BLaER1 treated with 17β-estradiol and CSF1 and Interleukin-3, amounts not matched to agents 10 nM and 100 nM (cell line): ENCODE data around the gene PLA2G4B.

Experiments used
- H3K27ac ChIP-seq, 11 experiments: shearing (Covaris generic); formaldehyde crosslinking; 2 replicates each; pipeline ENCODE4 v1.8.1; 2022
- H3K27me3 ChIP-seq, 11 experiments: shearing (Covaris generic); formaldehyde crosslinking; 2 replicates each; pipeline ENCODE4 v1.8.1; 2022
- H3K36me3 ChIP-seq, 11 experiments: shearing (Covaris generic); formaldehyde crosslinking; 2 replicates each; pipeline ENCODE4 v1.8.1; 2022
- H3K4me1 ChIP-seq, 10 experiments: shearing (Covaris generic); formaldehyde crosslinking; 2 replicates each; pipeline ENCODE4 v1.8.1; 2022
- H3K4me2 ChIP-seq, 11 experiments: shearing (Covaris generic); formaldehyde crosslinking; 2 replicates each; pipeline ENCODE4 v1.8.1; 2022
- H3K4me3 ChIP-seq, 10 experiments: shearing (Covaris generic); formaldehyde crosslinking; 2 replicates each; pipeline ENCODE4 v1.8.1; 2022
- H3K9ac ChIP-seq, 11 experiments: shearing (Covaris generic); formaldehyde crosslinking; 2 replicates each; pipeline ENCODE4 v1.8.1; 2022
- H3K9me3 ChIP-seq, 11 experiments: shearing (Covaris generic); formaldehyde crosslinking; replicated peaks in 1 of 11; 2 replicates each; pipeline ENCODE4 v1.8.1; 2022
- H4K20me1 ChIP-seq, 11 experiments: shearing (Covaris generic); formaldehyde crosslinking; 2 replicates each; pipeline ENCODE4 v1.8.1; 2022
- Cebpa-rat ChIP-seq, 11 experiments: shearing (Covaris generic); IDR thresholded peaks; 2 replicates each; pipeline ENCODE4 v1.8.1; 2022

The PLA2G4B gene

GRCh38 chr15:41868321-41868720, 29.7 kb downstream of the PLA2G4B start:
- Histone ChIP-seq H3K9ac (no peak overlapping the region), H3K9me3 (no peaks in the 10 kb centered on the region), H3K4me2 (no peak overlapping the region), H3K27me3 (no peaks in the 10 kb centered on the region), H3K4me1 (peaks cover 8 to 43% (median 28%) of the 10 kb centered on the region in 10 experiments; a peak in 19 of 20 replicates), H4K20me1 (peaks cover 0 to 16% (median 0%) of the 10 kb centered on the region in 11 experiments; a peak in 2 of 22 replicates), H3K27ac (no peak overlapping the region), H3K36me3 (no peaks in the 10 kb centered on the region), H3K4me3 (no peak overlapping the region)
- TF ChIP-seq Cebpa-rat (IDR thresholded peaks at IDR 0.05) = no peak

DNA sequence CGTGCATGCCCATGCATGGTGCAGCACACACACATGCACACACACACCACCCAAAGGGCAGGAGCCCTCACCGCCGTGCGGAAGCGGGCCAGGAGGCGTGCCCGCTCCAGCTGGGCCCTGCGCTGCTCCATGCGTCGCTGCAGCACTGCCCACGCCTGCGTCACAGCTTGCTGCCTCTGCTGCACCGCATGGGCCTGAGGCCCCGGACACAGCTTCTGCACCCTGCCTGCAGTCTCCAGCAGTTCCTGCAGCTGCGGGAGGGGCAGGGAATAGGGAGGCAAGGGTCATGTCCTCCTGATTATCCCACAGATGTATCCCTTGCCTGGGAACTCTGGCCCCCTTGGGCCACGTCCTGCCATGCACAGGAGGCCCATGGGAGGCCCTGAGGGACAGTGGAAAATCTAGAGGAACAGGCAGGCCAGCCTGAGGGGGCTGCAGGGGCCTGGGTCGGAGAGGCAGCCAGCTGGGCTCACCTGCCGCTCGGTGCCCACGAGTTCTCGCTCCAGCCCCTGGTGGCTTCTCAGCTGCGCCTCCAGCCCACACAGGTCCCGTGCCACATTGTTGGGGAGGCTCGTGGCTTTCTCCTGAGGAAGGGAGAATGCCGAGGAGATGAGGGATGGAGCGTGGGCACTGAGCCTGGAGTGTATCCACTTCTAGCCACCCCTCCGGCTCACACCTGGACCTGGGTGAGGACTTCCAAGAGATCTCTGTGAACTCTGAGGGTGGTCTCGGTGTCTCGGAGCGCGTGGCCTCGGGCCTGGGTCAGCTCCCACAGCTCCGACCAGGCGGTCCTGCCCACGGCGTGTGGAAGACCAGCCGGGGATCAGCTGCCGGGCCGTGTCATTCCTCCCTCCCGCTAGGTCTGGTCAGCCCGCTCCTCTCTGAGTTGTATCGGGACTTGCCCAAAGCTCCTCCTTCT, 31.4 kb downstream of the PLA2G4B start:
- Histone ChIP-seq H3K4me2 (peak overlapping the region in 2 of 11 experiments; percentile 10 to 29; a peak in 5 of 22 replicates), H3K9me3 (no peaks in the 10 kb centered on the region), H4K20me1 (peaks cover 0 to 24% (median 0%) of the 10 kb centered on the region in 11 experiments; a peak in 2 of 22 replicates), H3K36me3 (no peaks in the 10 kb centered on the region), H3K9ac (no peak overlapping the region), H3K27ac (no peak overlapping the region), H3K27me3 (no peaks in the 10 kb centered on the region), H3K4me3 (no peak overlapping the region), H3K4me1 (peaks cover 8 to 40% (median 27%) of the 10 kb centered on the region in 10 experiments; a peak in 19 of 20 replicates)
- no peak for TF ChIP-seq Cebpa-rat (IDR thresholded peaks at IDR 0.05)

DNA sequence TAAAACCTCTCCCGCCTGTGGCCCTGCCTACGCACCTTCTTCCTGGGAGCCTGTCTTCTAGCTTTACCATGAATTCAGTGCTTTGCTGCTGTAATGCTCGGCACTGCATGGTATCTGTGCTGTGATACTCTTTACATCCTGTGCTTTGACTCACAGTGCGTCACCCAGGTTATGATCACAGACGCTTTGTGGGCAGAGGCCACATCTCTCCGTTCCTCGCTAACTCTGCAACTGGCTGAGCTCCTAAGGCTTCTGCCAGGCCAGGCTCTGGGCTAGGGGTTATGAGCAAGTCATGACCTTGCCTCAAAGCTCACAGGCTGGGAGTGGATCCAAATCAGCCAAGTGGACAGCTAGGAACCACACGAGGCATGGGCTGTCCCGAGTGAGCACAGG, 32.0 kb downstream of the PLA2G4B start:
- peak overlapping the region in 3 of 11 experiments; percentile 10 to 35 (median 29); a peak in 6 of 22 replicates for H3K4me2 ChIP-seq
- H3K27me3 ChIP-seq = 0 out of 22 replicates have a peak, but pooled peaks cover 0 to 1% (median 0%) of the 10 kb centered on the region in 11 experiments
- no peaks in the 10 kb centered on the region for H3K36me3 ChIP-seq
- no peak overlapping the region for H3K4me3 ChIP-seq
- no peaks in the 10 kb centered on the region for H3K9me3 ChIP-seq
- peaks cover 0 to 30% (median 0%) of the 10 kb centered on the region in 11 experiments; a peak in 3 of 22 replicates for H4K20me1 ChIP-seq
- no peak for TF ChIP-seq Cebpa-rat (IDR thresholded peaks at IDR 0.05)
- H3K4me1 ChIP-seq = peaks cover 8 to 40% (median 29%) of the 10 kb centered on the region in 10 experiments; a peak in 19 of 20 replicates
- H3K9ac ChIP-seq = no peak overlapping the region
- H3K27ac ChIP-seq = no peak overlapping the region

- H3K27me3 ChIP-seq = peaks cover 0 to 8% (median 0%) of the 10 kb centered on the region in 11 experiments; a peak in 1 of 22 replicates
- H3K4me2 ChIP-seq = peak overlapping the region in 3 of 11 experiments; percentile 10 to 35 (median 29); a peak in 6 of 22 replicates
- no peaks in the 10 kb centered on the region for H3K9me3 ChIP-seq
- TF ChIP-seq Cebpa-rat (IDR thresholded peaks at IDR 0.05) = no peak
- H3K9ac ChIP-seq = no peak overlapping the region
- H3K36me3 ChIP-seq = no peaks in the 10 kb centered on the region
- no peak overlapping the region for H3K27ac ChIP-seq
- peaks cover 2 to 40% (median 29%) of the 10 kb centered on the region in 10 experiments; a peak in 19 of 20 replicates for H3K4me1 ChIP-seq
- H3K4me3 ChIP-seq = no peak overlapping the region
- H4K20me1 ChIP-seq = peaks cover 0 to 31% (median 0%) of the 10 kb centered on the region in 11 experiments; a peak in 5 of 22 replicates
Measured at GRCh38 chr15:41871175-41871905, 32.7 kb downstream of the PLA2G4B start.

GRCh38 chr15:41872166-41872747, 33.6 kb downstream of the PLA2G4B start:
- Histone ChIP-seq H3K27me3 (peaks cover 0 to 9% (median 0%) of the 10 kb centered on the region in 11 experiments; a peak in 1 of 22 replicates), H3K9ac (no peak overlapping the region)
- TF ChIP-seq Cebpa-rat (IDR thresholded peaks at IDR 0.05) = no peak

GRCh38 chr15:41873711-41874110, 35.1 kb downstream of the PLA2G4B start:
- peaks cover 0 to 24% (median 0%) of the 10 kb centered on the region in 11 experiments; a peak in 5 of 22 replicates for H4K20me1 ChIP-seq
- peaks cover 0 to 54% (median 43%) of the 10 kb centered on the region in 10 experiments; a peak in 18 of 20 replicates for H3K4me1 ChIP-seq
- no peak for TF ChIP-seq Cebpa-rat (IDR thresholded peaks at IDR 0.05)
- no peak overlapping the region for H3K4me3 ChIP-seq
- no peak overlapping the region for H3K27ac ChIP-seq
- no peaks in the 10 kb centered on the region for H3K9me3 ChIP-seq
- no peak overlapping the region for H3K9ac ChIP-seq
- H3K4me2 ChIP-seq = no peak overlapping the region
- H3K36me3 ChIP-seq = no peaks in the 10 kb centered on the region
- peaks cover 0 to 9% (median 0%) of the 10 kb centered on the region in 11 experiments; a peak in 1 of 22 replicates for H3K27me3 ChIP-seq

More at GRCh38 chr15:41872166-41872747, 33.6 kb downstream of the PLA2G4B start:
- Histone ChIP-seq H3K4me2 (no peak overlapping the region), H3K4me3 (no peak overlapping the region), H3K9me3 (no peaks in the 10 kb centered on the region), H3K4me1 (peaks cover 0 to 41% (median 29%) of the 10 kb centered on the region in 10 experiments; a peak in 17 of 20 replicates), H4K20me1 (peaks cover 0 to 29% (median 0%) of the 10 kb centered on the region in 11 experiments; a peak in 5 of 22 replicates), H3K36me3 (no peaks in the 10 kb centered on the region), H3K27ac (no peak overlapping the region)

DNA sequence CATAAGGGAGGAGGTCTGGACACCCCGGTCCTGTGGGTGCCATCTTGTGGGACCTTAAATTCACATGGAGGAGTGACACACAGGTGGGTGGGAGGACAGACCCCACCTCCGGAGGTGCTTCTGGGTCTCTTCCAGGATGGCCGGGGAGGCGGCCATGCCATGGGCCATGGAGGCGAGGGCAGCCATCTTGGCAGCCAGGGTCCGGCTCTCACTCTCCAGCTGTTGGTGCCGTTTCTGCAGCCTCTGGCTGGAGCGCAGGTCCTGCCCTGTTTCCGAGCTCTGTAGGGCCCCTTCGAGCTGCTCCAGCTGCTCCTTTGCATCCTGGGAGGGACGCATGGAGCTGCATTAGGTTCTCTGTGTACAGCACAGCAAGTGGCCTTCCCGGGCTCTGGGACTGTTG, 36.1 kb downstream of the PLA2G4B start:
- H3K27me3 ChIP-seq = peaks cover 0 to 9% (median 0%) of the 10 kb centered on the region in 11 experiments; a peak in 1 of 22 replicates
- no peaks in the 10 kb centered on the region for H3K9me3 ChIP-seq
- no peaks in the 10 kb centered on the region for H3K36me3 ChIP-seq
- H3K27ac ChIP-seq = no peak overlapping the region
- peaks cover 0 to 28% (median 0%) of the 10 kb centered on the region in 11 experiments; a peak in 5 of 22 replicates for H4K20me1 ChIP-seq
- TF ChIP-seq Cebpa-rat (IDR thresholded peaks at IDR 0.05) = no peak
- H3K4me3 ChIP-seq = no peak overlapping the region
- peaks cover 0 to 61% (median 44%) of the 10 kb centered on the region in 10 experiments; a peak in 18 of 20 replicates for H3K4me1 ChIP-seq
- H3K9ac ChIP-seq = no peak overlapping the region
- H3K4me2 ChIP-seq = peak overlapping the region in 4 of 11 experiments; percentile 64 to 88 (median 77); a peak in 2 of 22 replicates

- no peak for TF ChIP-seq Cebpa-rat (IDR thresholded peaks at IDR 0.05)
Measured at GRCh38 chr15:41876007-41876406, 37.4 kb downstream of the PLA2G4B start.

More at GRCh38 chr15:41876007-41876406, 37.4 kb downstream of the PLA2G4B start:
- Histone ChIP-seq H4K20me1 (peaks cover 0 to 21% (median 0%) of the 10 kb centered on the region in 11 experiments; a peak in 6 of 22 replicates), H3K4me2 (peak overlapping the region in 9 of 11 experiments; percentile 26 to 88 (median 64); a peak in 18 of 22 replicates), H3K9me3 (no peaks in the 10 kb centered on the region), H3K27me3 (peaks cover 0 to 9% (median 2%) of the 10 kb centered on the region in 11 experiments; a peak in 9 of 22 replicates), H3K36me3 (no peaks in the 10 kb centered on the region), H3K9ac (0 out of 22 replicates have a peak overlapping the region, but pooled peaks of 1 of the 11 experiments have one; percentile 23), H3K27ac (no peak overlapping the region), H3K4me3 (no peak overlapping the region), H3K4me1 (peaks cover 0 to 51% (median 39%) of the 10 kb centered on the region in 10 experiments; a peak in 18 of 20 replicates)
